NCI-H226 (cell line): ENCODE measurements around the gene GARIN5B.

ENCODE experiments used
- DNase-seq: peaks from one replicate; pipeline ENCODE4 v3.0.0-alpha.2; 2015

GARIN5B gene

DNA sequence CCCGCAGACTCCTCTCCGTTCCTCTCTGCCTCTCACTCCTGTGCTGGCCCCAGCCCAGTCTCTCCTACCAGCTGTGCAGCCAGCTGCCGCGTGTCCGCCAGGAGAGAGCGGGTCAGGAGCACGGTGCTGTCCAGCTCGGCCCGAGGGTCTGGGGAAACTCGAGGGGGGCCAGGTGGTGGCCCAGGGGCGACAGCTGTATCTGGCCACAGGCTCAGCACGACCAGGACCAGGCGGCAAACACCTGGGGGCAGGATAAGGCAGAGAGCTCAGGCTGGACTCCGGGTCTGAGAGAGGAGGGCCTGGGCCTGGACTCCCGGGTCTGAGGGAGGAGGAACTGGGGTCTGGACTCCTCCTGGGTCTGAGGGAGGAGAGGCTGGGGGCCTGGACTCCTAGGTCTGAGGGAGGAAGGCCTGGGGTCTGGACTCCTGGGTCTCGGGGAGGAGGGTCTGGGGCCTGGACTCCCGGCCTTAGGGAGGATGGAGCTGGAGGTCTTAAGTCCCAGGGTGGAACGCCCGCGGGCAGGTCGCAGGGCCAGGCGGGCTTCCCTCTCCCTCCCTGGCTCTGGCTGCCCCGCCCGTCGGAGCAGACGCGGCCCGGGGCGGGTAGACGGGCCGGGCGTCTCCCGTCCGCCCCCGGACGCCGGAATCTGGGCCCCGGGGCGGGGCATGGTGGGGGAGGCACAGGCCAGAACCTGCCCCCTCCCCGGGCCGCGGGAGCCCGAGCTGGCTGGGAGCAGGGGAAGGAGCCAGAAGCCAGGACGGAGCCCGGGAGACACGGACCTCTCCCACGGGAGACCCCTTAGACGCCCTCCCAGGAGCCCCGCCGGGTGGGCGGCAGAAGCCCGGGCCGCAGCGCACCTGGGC, 5.9 kb upstream of the GARIN5B start:
- peak; percentile 87 for DNase-seq

GRCh38 chr19:55368106-55368505, 5.0 kb upstream of the GARIN5B start:
- DNase-seq = no peak

- DNase-seq = no peak
Measured at GRCh38 chr19:55366790-55367189, 3.7 kb upstream of the GARIN5B start.

- no peak for DNase-seq
Measured at GRCh38 chr19:55365964-55366363, 2.9 kb upstream of the GARIN5B start.

DNA sequence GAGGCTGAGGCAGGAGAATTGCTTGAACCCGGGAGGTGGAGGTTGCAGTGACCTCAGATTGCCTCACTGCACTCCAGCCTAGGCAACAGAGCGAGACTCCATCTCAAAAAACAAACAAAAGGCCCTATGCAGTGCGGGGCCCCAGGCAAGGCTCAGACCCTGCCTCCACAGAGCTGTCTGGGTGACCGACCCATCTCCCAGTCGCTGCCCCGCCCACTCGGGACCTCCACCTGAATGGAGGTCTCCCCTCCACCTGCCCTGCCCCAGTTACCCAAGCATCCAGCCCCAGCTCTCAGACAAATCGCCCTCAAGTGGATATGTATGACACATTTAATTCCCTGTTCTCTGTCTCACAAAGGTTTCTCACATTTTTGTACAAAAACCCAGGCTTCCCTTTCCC, 2.2 kb upstream of the GARIN5B start:
- DNase-seq = no peak

DNA sequence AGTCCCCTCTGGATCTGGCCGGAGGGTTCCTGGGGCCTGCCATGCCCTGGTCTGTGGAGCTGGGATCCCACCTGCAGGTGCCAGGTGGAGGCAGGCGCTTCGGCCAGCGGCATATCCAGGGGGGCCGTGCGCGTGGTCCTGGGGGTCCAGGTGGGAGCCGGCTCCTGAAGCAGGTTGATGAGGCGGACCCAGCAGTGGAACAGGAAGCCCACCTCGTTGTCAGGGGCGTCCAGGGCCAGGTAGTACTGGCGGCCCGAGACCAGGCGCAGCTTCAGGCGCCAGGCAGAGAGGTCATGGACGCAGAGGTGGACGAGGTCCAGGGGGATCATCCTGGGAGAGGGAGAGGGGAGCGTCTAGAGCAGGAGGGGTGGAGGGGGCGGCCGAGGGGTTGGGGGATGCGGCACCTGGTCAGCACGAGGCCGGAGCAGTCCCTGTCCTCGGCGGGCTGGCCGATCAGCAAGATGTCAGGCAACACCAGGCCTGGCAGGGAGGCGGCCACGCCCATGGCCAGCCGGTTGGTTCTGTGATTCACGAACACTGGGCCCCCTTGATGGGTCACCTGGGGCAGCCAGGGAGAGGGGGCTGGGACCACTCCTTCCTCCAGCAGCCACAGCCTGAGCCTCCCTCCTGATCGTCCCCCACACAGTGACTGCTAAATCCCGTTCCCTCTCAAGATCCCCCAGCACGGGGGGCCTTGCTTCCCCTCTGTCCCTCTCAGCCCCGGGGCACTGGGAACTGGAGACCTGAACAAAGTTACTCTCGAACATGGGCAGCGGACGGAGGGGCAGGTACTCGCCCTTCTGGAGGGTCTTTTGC, 678 bp downstream of the GARIN5B start:
- no peak for DNase-seq

DNA sequence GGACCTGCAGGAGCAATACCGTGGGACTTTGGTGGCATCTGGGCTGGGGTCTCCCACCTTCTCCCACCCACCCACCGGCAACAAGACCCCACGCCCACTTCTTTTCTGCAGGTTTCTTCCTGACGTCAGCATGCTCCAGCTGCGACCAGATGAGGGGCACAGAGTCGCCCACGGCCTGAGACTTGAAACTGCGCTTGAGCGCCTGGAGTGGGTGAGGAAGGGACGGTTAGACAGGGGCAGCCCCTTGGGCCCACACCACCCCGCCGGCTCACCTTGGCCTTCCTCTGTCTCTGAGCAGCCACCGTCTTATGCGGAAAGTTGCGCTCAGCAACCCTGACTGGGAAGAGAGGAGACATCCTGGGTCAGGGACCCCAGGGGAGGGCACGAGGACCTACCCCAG, 2.2 kb downstream of the GARIN5B start:
- no peak for DNase-seq

GRCh38 chr19:55358943-55359908, 3.8 kb downstream of the GARIN5B start:
- DNase-seq = no peak

DNA sequence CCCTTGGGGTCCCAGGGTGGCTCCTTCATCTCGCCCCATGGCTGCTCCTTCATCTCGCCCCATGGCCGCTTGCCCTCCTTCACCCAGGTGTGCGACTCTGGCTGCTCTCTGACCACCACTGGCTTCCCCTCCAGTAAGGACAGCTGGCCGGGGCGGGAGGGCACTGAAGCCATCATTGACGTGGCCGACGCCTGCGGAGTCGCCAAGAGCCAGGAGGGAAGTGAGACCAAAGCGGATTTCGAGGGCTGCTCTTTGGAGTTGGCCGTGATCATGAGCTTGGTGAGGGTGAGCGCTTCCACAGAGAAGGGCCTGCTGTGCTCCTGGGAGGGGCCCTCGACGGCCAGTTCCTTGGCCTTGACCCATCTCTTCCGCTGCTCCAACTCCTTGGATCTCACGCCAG, 4.6 kb downstream of the GARIN5B start:
- no peak for DNase-seq

GRCh38 chr19:55355213-55355821, 7.7 kb downstream of the GARIN5B start:
- DNase-seq = no peak

GRCh38 chr19:55354698-55355212, 8.3 kb downstream of the GARIN5B start, which contains the start of gene COX6B2:
TSS of gene COX6B2 (minus strand) at chr19:55354719. CDS start at chr19:55354521, 198 bp downstream.
- peak; percentile 45 for DNase-seq

GRCh38 chr19:55353803-55354697, 9.0 kb downstream of the GARIN5B start:
- peak; percentile 56 for DNase-seq

DNA sequence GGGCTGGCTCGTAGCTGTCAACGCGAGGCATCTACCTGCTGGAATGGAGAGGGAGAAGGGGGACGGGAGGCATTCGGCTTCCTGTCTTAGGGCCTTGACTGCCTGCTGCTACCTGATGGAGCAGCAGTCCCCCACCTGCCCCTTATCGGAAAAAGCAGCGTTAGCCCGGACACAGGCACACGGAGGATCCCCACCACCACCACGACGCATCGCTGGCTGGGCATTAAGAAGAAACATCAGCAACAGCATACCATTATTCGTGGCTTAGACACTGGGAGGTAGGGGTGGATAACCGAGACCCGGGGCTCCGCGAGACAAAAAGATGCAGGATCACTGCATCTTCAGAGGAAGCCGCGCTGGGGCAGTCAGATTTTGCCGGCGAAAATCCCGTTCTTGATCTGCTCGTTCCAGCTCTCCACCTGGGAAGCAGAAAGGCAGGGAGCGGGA, 9.7 kb downstream of the GARIN5B start:
- DNase-seq = no peak

GRCh38 chr19:55352549-55353145, 10.4 kb downstream of the GARIN5B start:
- no peak for DNase-seq

- peak; percentile 45 for DNase-seq
Measured at GRCh38 chr19:55352040-55352439, 11.0 kb downstream of the GARIN5B start.

DNA sequence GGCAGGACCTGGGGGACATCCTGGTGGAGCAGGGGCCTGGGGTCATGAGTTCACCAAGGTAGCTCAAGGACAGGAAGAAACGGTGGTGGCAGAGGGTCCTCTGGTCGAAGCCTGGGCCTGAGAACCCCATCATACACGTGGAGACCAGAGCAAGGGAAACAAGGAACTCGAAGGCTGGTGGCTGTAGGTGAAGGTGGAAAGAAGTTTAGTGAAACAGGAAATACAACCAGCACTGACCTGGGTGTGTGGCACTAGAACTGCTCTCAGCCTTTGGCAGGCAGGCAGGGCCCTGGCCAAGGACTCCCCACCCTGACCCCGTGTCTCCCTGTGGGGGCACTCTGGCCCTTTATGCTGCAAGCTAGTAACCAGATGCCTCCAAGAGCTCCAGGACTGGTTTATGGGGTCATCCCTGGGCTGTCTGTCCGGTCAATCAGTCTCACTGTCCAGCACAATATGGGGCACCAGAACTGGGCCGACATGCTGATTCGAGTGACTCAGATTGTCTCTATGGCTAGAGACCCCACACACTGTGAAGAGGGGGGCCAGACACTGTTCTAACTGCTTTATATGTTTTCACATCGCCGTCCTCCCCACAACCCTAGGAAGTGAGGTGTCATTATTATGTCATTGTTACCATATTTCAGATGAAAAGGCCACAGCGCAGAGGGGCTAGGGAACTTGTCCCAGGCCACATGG, 12.3 kb downstream of the GARIN5B start:
- no peak for DNase-seq

GRCh38 chr19:55348317-55349034, 14.6 kb downstream of the GARIN5B start:
- DNase-seq = no peak

GRCh38 chr19:55347442-55348009, 15.5 kb downstream of the GARIN5B start:
- no peak for DNase-seq
